Measurements from ENCODE around the gene RINL. TPM values are rescaled to one million over a fixed set of nuclear protein-coding genes. Genes with fewer than 3 reads are reported as not detected.

The RINL gene
- total RNA-seq, 1 experiment from 2014 or later, result 5.7 TPM

DNA sequence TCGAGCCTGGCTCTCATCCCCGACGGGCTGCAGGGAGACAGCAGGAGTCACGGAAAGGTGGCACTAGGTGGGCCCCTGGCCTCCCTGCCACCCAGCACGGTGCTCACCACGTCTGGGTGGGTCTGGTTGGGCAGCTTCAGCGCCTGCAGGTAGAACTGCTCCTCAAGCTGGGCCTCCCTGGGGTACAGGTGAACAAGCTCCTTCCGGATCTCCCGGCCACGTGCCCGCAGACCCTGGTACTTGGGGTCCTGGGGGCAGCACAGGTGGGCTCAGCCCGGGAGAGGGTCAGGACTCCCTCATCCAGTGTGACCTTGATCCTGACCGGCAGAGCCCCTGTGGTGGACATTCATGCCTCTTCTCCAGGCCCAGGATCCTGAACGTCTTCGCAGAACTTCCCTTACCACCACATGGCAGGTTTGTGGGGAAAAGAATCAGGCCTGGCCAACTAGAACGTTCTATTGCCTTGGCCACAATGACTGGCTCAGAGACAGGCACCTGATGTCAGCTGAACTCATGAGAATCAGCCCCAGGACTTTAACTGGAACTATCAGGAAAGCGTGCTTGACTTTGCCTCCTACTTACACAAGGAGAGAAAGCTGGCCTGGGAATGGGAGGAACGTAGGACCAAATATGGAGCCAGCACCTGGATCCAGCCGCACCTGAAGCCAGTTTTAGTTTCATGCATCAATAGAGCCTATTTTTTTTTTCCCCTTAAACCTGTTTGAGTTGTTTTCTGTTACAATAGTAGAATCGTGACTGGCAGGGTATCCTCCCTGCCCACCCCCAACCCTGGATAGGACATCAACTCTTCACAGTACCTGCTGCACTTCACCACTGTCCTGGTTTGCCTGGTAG, 43.6 kb upstream of the RINL start:
- Histone ChIP-seq H3K27me3 (replicated peaks; ENCODE audit: insufficient read depth, low read depth, low read length, poor library complexity) (no peaks in the 10 kb centered on the region), H3K4me1 (ENCODE audit: insufficient read depth, low read length, poor library complexity, severe bottlenecking) (no peaks in the 10 kb centered on the region), H3K36me3 (ENCODE audit: insufficient read depth, low read length, poor library complexity, severe bottlenecking) (peaks cover 20% of the 10 kb centered on the region), H3K4me3 (ENCODE audit: low read depth, low read length, poor library complexity, severe bottlenecking) (no peak overlapping the region), H3K27ac (ENCODE audit: low read depth, low read length, poor library complexity, severe bottlenecking) (no peak overlapping the region), H3K9me3 (ENCODE audit: low read depth, low read length, poor library complexity, severe bottlenecking) (no peaks in the 10 kb centered on the region)
- ChIA-PET CTCF (no interaction called here), POLR2A (ENCODE audit: low non-redundant PET) (no interaction called here)
- BruUV-seq (replicated peaks), result no TSS peak
- no peak for DNase-seq (ENCODE audit: low spot score)
- intact Hi-C loops (cut with micrococcal nuclease; ENCODE audit: unreplicated experiment), result no loop called here
- TF ChIP-seq EZH2 (IDR thresholded peaks at IDR 0.05; ENCODE audit: borderline replicate concordance, low read depth, low read length, poor library complexity, severe bottlenecking), result no peak
- TF ChIP-seq, protein P1, sequence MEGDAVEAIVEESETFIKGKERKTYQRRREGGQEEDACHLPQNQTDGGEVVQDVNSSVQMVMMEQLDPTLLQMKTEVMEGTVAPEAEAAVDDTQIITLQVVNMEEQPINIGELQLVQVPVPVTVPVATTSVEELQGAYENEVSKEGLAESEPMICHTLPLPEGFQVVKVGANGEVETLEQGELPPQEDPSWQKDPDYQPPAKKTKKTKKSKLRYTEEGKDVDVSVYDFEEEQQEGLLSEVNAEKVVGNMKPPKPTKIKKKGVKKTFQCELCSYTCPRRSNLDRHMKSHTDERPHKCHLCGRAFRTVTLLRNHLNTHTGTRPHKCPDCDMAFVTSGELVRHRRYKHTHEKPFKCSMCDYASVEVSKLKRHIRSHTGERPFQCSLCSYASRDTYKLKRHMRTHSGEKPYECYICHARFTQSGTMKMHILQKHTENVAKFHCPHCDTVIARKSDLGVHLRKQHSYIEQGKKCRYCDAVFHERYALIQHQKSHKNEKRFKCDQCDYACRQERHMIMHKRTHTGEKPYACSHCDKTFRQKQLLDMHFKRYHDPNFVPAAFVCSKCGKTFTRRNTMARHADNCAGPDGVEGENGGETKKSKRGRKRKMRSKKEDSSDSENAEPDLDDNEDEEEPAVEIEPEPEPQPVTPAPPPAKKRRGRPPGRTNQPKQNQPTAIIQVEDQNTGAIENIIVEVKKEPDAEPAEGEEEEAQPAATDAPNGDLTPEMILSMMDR (conservative IDR thresholded peaks at IDR 0.05; ENCODE audit: low read depth, low read length), result no peak

DNA sequence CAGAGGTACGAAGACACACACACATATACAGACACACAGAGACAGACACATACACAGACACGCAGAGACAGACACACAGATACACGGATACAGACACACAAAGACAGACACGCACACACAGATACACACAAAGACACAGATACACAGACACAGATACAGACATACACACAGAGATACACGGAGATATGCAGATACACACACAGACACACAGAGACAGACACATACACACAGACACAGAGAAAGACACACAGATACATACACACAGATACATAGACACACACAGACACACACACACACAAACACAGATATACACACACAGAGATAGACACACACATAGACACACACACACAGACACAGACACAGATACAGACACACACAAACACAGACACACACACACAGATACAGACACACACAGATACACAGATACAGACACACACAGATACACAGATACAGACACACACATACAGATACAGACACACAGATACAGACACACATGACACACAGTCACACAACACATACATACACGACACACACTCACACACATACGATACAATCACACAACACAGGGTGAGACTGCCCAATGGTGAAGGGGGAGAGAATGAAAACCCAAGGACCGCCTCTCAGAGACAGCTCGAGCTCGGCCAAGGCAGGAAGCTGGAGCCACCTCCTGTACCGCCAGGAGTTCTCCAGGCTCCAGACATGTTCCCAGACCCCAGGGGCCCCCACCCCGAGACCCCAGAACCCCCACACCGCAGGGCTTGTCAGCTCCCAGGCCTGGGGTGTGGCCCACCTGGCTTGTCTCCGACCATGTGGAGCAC, 42.7 kb upstream of the RINL start:
- H3K27me3 ChIP-seq (replicated peaks; ENCODE audit: insufficient read depth, low read depth, low read length, poor library complexity), result no peaks in the 10 kb centered on the region
- intact Hi-C loops (cut with micrococcal nuclease; ENCODE audit: unreplicated experiment), result no loop called here
- no peak overlapping the region for H3K4me3 ChIP-seq (ENCODE audit: low read depth, low read length, poor library complexity, severe bottlenecking)
- H3K27ac ChIP-seq (ENCODE audit: low read depth, low read length, poor library complexity, severe bottlenecking), result no peak overlapping the region
- ChIA-PET POLR2A (ENCODE audit: low non-redundant PET) (no interaction called here), CTCF (no interaction called here)
- H3K4me1 ChIP-seq (ENCODE audit: insufficient read depth, low read length, poor library complexity, severe bottlenecking), result no peaks in the 10 kb centered on the region
- H3K36me3 ChIP-seq (ENCODE audit: insufficient read depth, low read length, poor library complexity, severe bottlenecking), result peaks cover 15% of the 10 kb centered on the region
- no peaks in the 10 kb centered on the region for H3K9me3 ChIP-seq (ENCODE audit: low read depth, low read length, poor library complexity, severe bottlenecking)
- TF ChIP-seq, protein P1 (conservative IDR thresholded peaks at IDR 0.05; ENCODE audit: low read depth, low read length), result no peak
- no peak for TF ChIP-seq EZH2 (IDR thresholded peaks at IDR 0.05; ENCODE audit: borderline replicate concordance, low read depth, low read length, poor library complexity, severe bottlenecking)
- BruUV-seq (replicated peaks), result no TSS peak
- no peak for DNase-seq (ENCODE audit: low spot score)

DNA sequence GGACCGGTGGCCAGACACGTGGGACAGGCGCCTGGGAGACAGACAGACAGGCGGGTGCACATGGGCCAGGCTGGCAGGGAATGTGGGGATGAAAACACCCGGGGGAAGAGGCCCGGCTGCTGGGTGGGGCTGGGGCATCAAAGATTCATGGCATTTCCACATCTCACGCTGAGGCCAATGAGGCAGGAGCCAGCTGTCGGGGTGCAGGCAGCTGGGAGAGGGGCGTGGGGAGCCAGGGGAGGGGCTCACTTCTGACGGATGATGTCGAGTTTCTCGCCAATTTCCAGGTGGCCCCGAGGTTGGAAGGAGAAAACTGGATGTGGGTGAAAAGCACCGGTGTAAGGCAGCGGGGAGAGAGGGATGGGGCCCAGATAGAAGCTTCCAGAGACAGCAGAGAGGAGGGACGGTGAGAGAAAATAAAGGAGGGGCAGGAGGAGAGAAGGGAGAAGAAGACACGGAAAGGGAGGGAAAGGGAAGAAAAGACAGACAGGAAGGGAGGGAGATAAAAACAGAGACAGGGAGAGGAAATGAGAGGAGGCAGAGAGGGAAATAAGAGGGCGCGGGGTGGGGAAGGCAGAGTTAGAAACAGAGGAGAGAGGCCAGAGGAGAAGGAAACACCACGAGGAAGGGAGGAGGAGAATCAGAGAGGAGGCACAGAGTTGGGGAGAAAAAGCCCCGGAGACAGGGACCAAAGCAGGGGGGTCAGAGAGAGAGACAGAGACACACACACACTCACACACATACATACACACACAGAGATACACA, 41.9 kb upstream of the RINL start:
- intact Hi-C loops (cut with micrococcal nuclease; ENCODE audit: unreplicated experiment), result no loop called here
- no peak for TF ChIP-seq EZH2 (IDR thresholded peaks at IDR 0.05; ENCODE audit: borderline replicate concordance, low read depth, low read length, poor library complexity, severe bottlenecking)
- TF ChIP-seq, protein P1 (conservative IDR thresholded peaks at IDR 0.05; ENCODE audit: low read depth, low read length), result no peak
- H3K9me3 ChIP-seq (ENCODE audit: low read depth, low read length, poor library complexity, severe bottlenecking), result no peaks in the 10 kb centered on the region
- H3K4me3 ChIP-seq (ENCODE audit: low read depth, low read length, poor library complexity, severe bottlenecking), result no peak overlapping the region
- H3K36me3 ChIP-seq (ENCODE audit: insufficient read depth, low read length, poor library complexity, severe bottlenecking), result peaks cover 13% of the 10 kb centered on the region
- no peak overlapping the region for H3K27ac ChIP-seq (ENCODE audit: low read depth, low read length, poor library complexity, severe bottlenecking)
- POLR2A ChIA-PET (ENCODE audit: low non-redundant PET), result interaction anchor here (0.6 kb wide), 1 partner anchor 88 kb away, joined by 3 read pairs; no protein-coding TSS in a partner anchor
- DNase-seq (ENCODE audit: low spot score), result no peak
- H3K27me3 ChIP-seq (replicated peaks; ENCODE audit: insufficient read depth, low read depth, low read length, poor library complexity), result no peaks in the 10 kb centered on the region
- no TSS peak for BruUV-seq (replicated peaks)
- CTCF ChIA-PET, result no interaction called here
- no peaks in the 10 kb centered on the region for H3K4me1 ChIP-seq (ENCODE audit: insufficient read depth, low read length, poor library complexity, severe bottlenecking)

All from A673 (cell line).